Measurements from ENCODE around the gene CCDC152.
"Not testable (repeated sequence)": the region's sequence is repeated elsewhere in the genome, so short reads cannot be mapped to it uniquely, and the experiment has no call there.

Gene CCDC152

GRCh38 chr5:42756606-42757601, at the start of gene CCDC152:
Gene CCDC152, plus strand, starts transcription at chr5:42756818. Its CDS starts 2,304 bp downstream, at chr5:42759122.
- DNase-seq (ENCODE audit: low spot score): no peak

- DNase-seq (ENCODE audit: low spot score): no peak
Measured at GRCh38 chr5:42715785-42716184, 40.8 kb upstream of the CCDC152 start.

- DNase-seq (ENCODE audit: low spot score): no peak
Measured at GRCh38 chr5:42718591-42718990, 38.0 kb upstream of the CCDC152 start.

- DNase-seq (ENCODE audit: low spot score): no peak
Measured at GRCh38 chr5:42719034-42719433, 37.6 kb upstream of the CCDC152 start.

- no peak for DNase-seq (ENCODE audit: low spot score)
Measured at GRCh38 chr5:42720251-42720650, 36.4 kb upstream of the CCDC152 start.

GRCh38 chr5:42721484-42721883, 35.1 kb upstream of the CCDC152 start:
- no peak for DNase-seq (ENCODE audit: low spot score)

GRCh38 chr5:42734531-42735058, 22.0 kb upstream of the CCDC152 start:
- not testable (repeated sequence) for DNase-seq (ENCODE audit: low spot score)

GRCh38 chr5:42740920-42741319, 15.7 kb upstream of the CCDC152 start:
- DNase-seq (ENCODE audit: low spot score): no peak

- no peak for DNase-seq (ENCODE audit: low spot score)
Measured at GRCh38 chr5:42745426-42745825, 11.2 kb upstream of the CCDC152 start.

GRCh38 chr5:42745856-42746255, 10.8 kb upstream of the CCDC152 start:
- DNase-seq (ENCODE audit: low spot score): no peak

GRCh38 chr5:42749020-42749419, 7.6 kb upstream of the CCDC152 start:
- DNase-seq (ENCODE audit: low spot score): no peak

GRCh38 chr5:42750507-42750906, 6.1 kb upstream of the CCDC152 start:
- no peak for DNase-seq (ENCODE audit: low spot score)

GRCh38 chr5:42751044-42751443, 5.6 kb upstream of the CCDC152 start:
- no peak for DNase-seq (ENCODE audit: low spot score)

- no peak for DNase-seq (ENCODE audit: low spot score)
Measured at GRCh38 chr5:42753099-42753498, 3.5 kb upstream of the CCDC152 start.

- DNase-seq (ENCODE audit: low spot score): no peak
Measured at GRCh38 chr5:42759456-42759855, 2.8 kb downstream of the CCDC152 start.

GRCh38 chr5:42760426-42760825, 3.8 kb downstream of the CCDC152 start:
- no peak for DNase-seq (ENCODE audit: low spot score)

- no peak for DNase-seq (ENCODE audit: low spot score)
Measured at GRCh38 chr5:42761791-42762190, 5.2 kb downstream of the CCDC152 start.

GRCh38 chr5:42767491-42768105, 11.0 kb downstream of the CCDC152 start:
- DNase-seq (ENCODE audit: low spot score): peak; percentile 36

- no peak for DNase-seq (ENCODE audit: low spot score)
Measured at GRCh38 chr5:42768106-42768504, 11.5 kb downstream of the CCDC152 start.

- no peak for DNase-seq (ENCODE audit: low spot score)
Measured at GRCh38 chr5:42770003-42770402, 13.4 kb downstream of the CCDC152 start.

GRCh38 chr5:42772265-42772993, 15.8 kb downstream of the CCDC152 start:
- DNase-seq (ENCODE audit: low spot score): no peak

- DNase-seq (ENCODE audit: low spot score): no peak
Measured at GRCh38 chr5:42779083-42779482, 22.5 kb downstream of the CCDC152 start.

Data from kidney capillary endothelial cell (primary cell).